Nephron (organoid): Measurements from ENCODE around the gene PLCE1.
A peak's percentile ranks its signal among the peaks of the same experiment; 100 is the strongest.

Source experiments
- H3K27ac Mint-ChIP-seq, 3 experiments: 2 replicates each; pipeline ENCODE4 v1.8.0; 2020; ENCODE audit warnings: mixed read lengths in 3 of 3, mild to moderate bottlenecking in 2 of 3, moderate library complexity in 1 of 3
- H3K27me3 Mint-ChIP-seq: 2 replicates; pipeline ENCODE4 v1.8.0; 2021; ENCODE audit warnings: low read depth, mild to moderate bottlenecking, moderate library complexity, mixed read lengths
- H3K36me3 Mint-ChIP-seq: 2 replicates; pipeline ENCODE4 v1.8.0; 2020; ENCODE audit warnings: low read depth, mixed read lengths
- H3K4me1 Mint-ChIP-seq: 2 replicates; pipeline ENCODE4 v1.8.0; 2020; ENCODE audit warnings: mixed read lengths
- H3K4me3 Mint-ChIP-seq, 3 experiments: 2 replicates each; pipeline ENCODE4 v1.8.0; 2020; ENCODE audit warnings: mild to moderate bottlenecking in 3 of 3, mixed read lengths in 3 of 3, moderate library complexity in 2 of 3
- H3K9me3 Mint-ChIP-seq: 2 replicates; pipeline ENCODE4 v1.8.0; 2020; ENCODE audit warnings: mixed read lengths
- CTCF ChIP-seq, 3 experiments: fragments of 200-600 bp; sonication (generic); IDR thresholded peaks; one replicate each; pipeline ENCODE4 v1.5.0; 2021; ENCODE audit warnings: antibody characterized with exemption in 3 of 3; ENCODE audit not compliant: unreplicated experiment in 3 of 3

The PLCE1 gene

GRCh38 chr10:93993782-93994437 lies at the start of gene PLCE1:
Gene PLCE1 (plus strand): TSS chr10:93993931. CDS start chr10:94031047, 37,116 bp downstream.
- peaks cover 4% of the 10 kb centered on the region for H3K27me3 Mint-ChIP-seq
- peak within 1 kb of the TSS; percentile 53 to 94 (median 90) for H3K27ac Mint-ChIP-seq
- peaks cover 10% of the 10 kb centered on the region for H3K36me3 Mint-ChIP-seq
- no peaks in the 10 kb centered on the region for H3K9me3 Mint-ChIP-seq
- H3K4me1 Mint-ChIP-seq, result peaks cover 67% of the 10 kb centered on the region
- peak within 1 kb of the TSS; percentile 83 to 94 (median 92) for H3K4me3 Mint-ChIP-seq
- no peak for TF ChIP-seq CTCF (IDR thresholded peaks at IDR 0.05; ENCODE audit: unreplicated experiment in 3 of 3)

GRCh38 chr10:93945819-93946218 lies 47.9 kb upstream of the PLCE1 start:
- Mint-ChIP-seq H3K4me1 (peaks cover 69% of the 10 kb centered on the region), H3K36me3 (no peaks in the 10 kb centered on the region), H3K4me3 (peak overlapping the region in 1 of 3 experiments; percentile 64), H3K27me3 (no peaks in the 10 kb centered on the region), H3K27ac (no peak overlapping the region), H3K9me3 (no peaks in the 10 kb centered on the region)
- no peak for TF ChIP-seq CTCF (IDR thresholded peaks at IDR 0.05; ENCODE audit: unreplicated experiment in 3 of 3)

- H3K9me3 Mint-ChIP-seq, result no peaks in the 10 kb centered on the region
- H3K4me3 Mint-ChIP-seq, result peak overlapping the region; percentile 3 to 49 (median 4)
- no peaks in the 10 kb centered on the region for H3K36me3 Mint-ChIP-seq
- peak overlapping the region; percentile 63 to 88 (median 79) for H3K27ac Mint-ChIP-seq
- H3K4me1 Mint-ChIP-seq, result peaks cover 62% of the 10 kb centered on the region
- TF ChIP-seq CTCF (IDR thresholded peaks at IDR 0.05; ENCODE audit: unreplicated experiment in 3 of 3), result no peak
- H3K27me3 Mint-ChIP-seq, result no peaks in the 10 kb centered on the region
Measured at GRCh38 chr10:93947055-93947454, 46.7 kb upstream of the PLCE1 start.

GRCh38 chr10:93947524-93947923 lies 46.2 kb upstream of the PLCE1 start:
- Mint-ChIP-seq H3K9me3 (no peaks in the 10 kb centered on the region), H3K4me1 (peaks cover 58% of the 10 kb centered on the region), H3K27ac (peak overlapping the region; percentile 63 to 88 (median 79)), H3K36me3 (no peaks in the 10 kb centered on the region), H3K4me3 (peak overlapping the region in 1 of 3 experiments; percentile 49), H3K27me3 (no peaks in the 10 kb centered on the region)
- no peak for TF ChIP-seq CTCF (IDR thresholded peaks at IDR 0.05; ENCODE audit: unreplicated experiment in 3 of 3)

- H3K27ac Mint-ChIP-seq, result peak overlapping the region in 1 of 3 experiments; percentile 8
- H3K36me3 Mint-ChIP-seq, result no peaks in the 10 kb centered on the region
- H3K4me1 Mint-ChIP-seq, result peaks cover 21% of the 10 kb centered on the region
- no peaks in the 10 kb centered on the region for H3K9me3 Mint-ChIP-seq
- no peak overlapping the region for H3K4me3 Mint-ChIP-seq
- H3K27me3 Mint-ChIP-seq, result no peaks in the 10 kb centered on the region
- no peak for TF ChIP-seq CTCF (IDR thresholded peaks at IDR 0.05; ENCODE audit: unreplicated experiment in 3 of 3)
Measured at GRCh38 chr10:93951905-93952304, 41.8 kb upstream of the PLCE1 start.

GRCh38 chr10:93954299-93954698 lies 39.4 kb upstream of the PLCE1 start:
- Mint-ChIP-seq H3K36me3 (no peaks in the 10 kb centered on the region), H3K4me1 (peaks cover 6% of the 10 kb centered on the region), H3K27me3 (no peaks in the 10 kb centered on the region), H3K4me3 (no peak overlapping the region), H3K9me3 (no peaks in the 10 kb centered on the region), H3K27ac (no peak overlapping the region)
- TF ChIP-seq CTCF (IDR thresholded peaks at IDR 0.05; ENCODE audit: unreplicated experiment in 3 of 3), result no peak
